PC-3 (cell line): ENCODE results near the gene PLPPR5. TPM values are rescaled to one million over a fixed set of nuclear protein-coding genes. Genes with fewer than 3 reads are reported as not detected.

Experiments
- ATAC-seq: fragments of 200-7000 bp; cut with Tn5 transposase; 2 replicates; pipeline ENCODE4 v1.9.1; 2020; ENCODE audit warnings: mild to moderate bottlenecking, moderate library complexity
- BruUV-seq: library from RNA; stranded (reverse); fragments of 400-500 nt; replicated peaks from 2 replicates; lab custom pipeline; 2021; lab: Mats Ljungman, UMichigan
- CTCF ChIA-PET: fragments of 300-600 bp; sonication (Branson Sonifier 250); formaldehyde crosslinking; loops from one replicate; lab custom pipeline; 2022; ENCODE audit warnings: antibody characterized with exemption; lab: Charles Lee
- POLR2A ChIA-PET: fragments of 300-600 bp; sonication (Branson Sonifier 250); formaldehyde crosslinking; loops from one replicate; lab custom pipeline; 2022; ENCODE audit warnings: antibody characterized with exemption; ENCODE audit not compliant: unreplicated experiment; lab: Charles Lee
- DNase-seq: peaks from one replicate; pipeline ENCODE4 v3.0.0-alpha.2; 2015
- H2AFZ ChIP-seq: fragments of 300-600 bp; sonication (generic); 2 replicates; pipeline ENCODE4 v1.6.0; 2016; ENCODE audit warnings: antibody characterized with exemption, low read length
- H3F3A ChIP-seq: fragments of 300-600 bp; sonication (generic); one replicate; pipeline ENCODE4 v1.6.0; 2017; ENCODE audit warnings: antibody characterized with exemption, low read length, control low read depth, mild to moderate bottlenecking; ENCODE audit not compliant: unreplicated experiment
- H3K27ac ChIP-seq: fragments of 300-600 bp; sonication (generic); 2 replicates; pipeline ENCODE4 v1.5.1; 2016; ENCODE audit warnings: mild to moderate bottlenecking, low read length
- H3K27me3 ChIP-seq: fragments of 300-600 bp; sonication (generic); 2 replicates; pipeline ENCODE4 v1.6.1; 2016; ENCODE audit warnings: low read length, mixed read lengths
- H3K36me3 ChIP-seq: fragments of 300-600 bp; sonication (generic); 2 replicates; pipeline ENCODE4 v1.6.1; 2016; ENCODE audit warnings: low read depth, mixed run types, low read length, mixed read lengths
- H3K4me1 ChIP-seq: fragments of 300-600 bp; sonication (generic); 2 replicates; pipeline ENCODE4 v1.5.1; 2016; ENCODE audit warnings: low read length; ENCODE audit not compliant: insufficient read depth
- H3K4me2 ChIP-seq: fragments of 300-600 bp; sonication (generic); 2 replicates; pipeline ENCODE4 v1.6.0; 2016; ENCODE audit warnings: low read length
- H3K4me3 ChIP-seq: fragments of 300-600 bp; sonication (generic); 2 replicates; pipeline ENCODE4 v1.5.1; 2016; ENCODE audit warnings: mild to moderate bottlenecking, low read length, mixed read lengths
- H3K79me2 ChIP-seq: fragments of 300-600 bp; sonication (generic); 2 replicates; pipeline ENCODE4 v1.6.1; 2017; ENCODE audit warnings: low read length, mixed read lengths
- H3K9ac ChIP-seq: fragments of 300-600 bp; sonication (generic); 2 replicates; pipeline ENCODE4 v1.6.0; 2016; ENCODE audit warnings: mild to moderate bottlenecking, low read length
- H3K9me2 ChIP-seq: fragments of 300-600 bp; sonication (generic); replicated peaks from 2 replicates; pipeline ENCODE4 v1.6.1; 2016; ENCODE audit warnings: mixed run types, low read length, mixed read lengths
- H3K9me3 ChIP-seq: fragments of 300-600 bp; sonication (generic); 2 replicates; pipeline ENCODE4 v1.6.1; 2016; ENCODE audit warnings: low read length, mixed read lengths
- H4K20me1 ChIP-seq: fragments of 300-600 bp; sonication (generic); 2 replicates; pipeline ENCODE4 v1.6.1; 2016; ENCODE audit warnings: low read length, mixed read lengths
- EZH2 ChIP-seq: fragments of 300-600 bp; sonication (generic); IDR thresholded peaks from one replicate; pipeline ENCODE4 v1.6.1; 2017; ENCODE audit warnings: antibody characterized with exemption, mild to moderate bottlenecking, low read length; ENCODE audit not compliant: unreplicated experiment
- EZH2phosphoT487 ChIP-seq: fragments of 300-600 bp; sonication (generic); IDR thresholded peaks from 2 replicates; pipeline ENCODE4 v1.6.1; 2018; ENCODE audit warnings: mild to moderate bottlenecking, antibody characterized with exemption, low read length, borderline replicate concordance
- intact Hi-C: fragments of 100-400 bp; cut with micrococcal nuclease; formaldehyde crosslinking; loops from 2 replicates; pipeline ENCODE4 v1.9.0; 2023
- total RNA-seq: library from RNA; depleted of rRNA; stranded (reverse); fragments of >200 nt; gene quantifications from 2 replicates; pipeline ENCODE4 v1.2.3, GENCODE V29; 2014
- TF ChIP-seq, protein P1 (sequence below): fragments of 300-600 bp; sonication (generic); conservative IDR thresholded peaks from 2 replicates; pipeline ENCODE4 v1.5.1; 2017; ENCODE audit warnings: antibody characterized with exemption, low read depth, mild to moderate bottlenecking, low read length

Gene PLPPR5
- total RNA-seq, 1 experiment from 2014 or later = 2.1 TPM

DNA sequence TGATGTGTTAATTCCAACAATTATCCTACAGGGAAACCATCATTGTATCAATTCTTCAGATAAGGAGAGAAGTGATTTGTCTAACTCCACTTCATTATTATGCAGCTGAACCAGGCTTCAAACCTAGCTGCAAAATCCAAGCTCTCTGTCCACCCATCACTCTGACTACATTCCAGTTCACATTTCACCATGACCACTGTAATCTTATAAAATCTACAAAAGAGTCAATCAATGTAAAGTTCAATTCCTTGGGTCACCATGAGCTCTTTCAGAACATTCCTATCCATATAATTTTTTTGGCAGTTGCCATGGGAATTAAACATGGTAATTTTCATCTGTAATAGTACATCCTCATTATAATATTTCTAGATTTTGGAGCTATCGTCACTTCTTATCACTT, 100.9 kb downstream of the PLPPR5 start:
- TF ChIP-seq, protein P1, sequence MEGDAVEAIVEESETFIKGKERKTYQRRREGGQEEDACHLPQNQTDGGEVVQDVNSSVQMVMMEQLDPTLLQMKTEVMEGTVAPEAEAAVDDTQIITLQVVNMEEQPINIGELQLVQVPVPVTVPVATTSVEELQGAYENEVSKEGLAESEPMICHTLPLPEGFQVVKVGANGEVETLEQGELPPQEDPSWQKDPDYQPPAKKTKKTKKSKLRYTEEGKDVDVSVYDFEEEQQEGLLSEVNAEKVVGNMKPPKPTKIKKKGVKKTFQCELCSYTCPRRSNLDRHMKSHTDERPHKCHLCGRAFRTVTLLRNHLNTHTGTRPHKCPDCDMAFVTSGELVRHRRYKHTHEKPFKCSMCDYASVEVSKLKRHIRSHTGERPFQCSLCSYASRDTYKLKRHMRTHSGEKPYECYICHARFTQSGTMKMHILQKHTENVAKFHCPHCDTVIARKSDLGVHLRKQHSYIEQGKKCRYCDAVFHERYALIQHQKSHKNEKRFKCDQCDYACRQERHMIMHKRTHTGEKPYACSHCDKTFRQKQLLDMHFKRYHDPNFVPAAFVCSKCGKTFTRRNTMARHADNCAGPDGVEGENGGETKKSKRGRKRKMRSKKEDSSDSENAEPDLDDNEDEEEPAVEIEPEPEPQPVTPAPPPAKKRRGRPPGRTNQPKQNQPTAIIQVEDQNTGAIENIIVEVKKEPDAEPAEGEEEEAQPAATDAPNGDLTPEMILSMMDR = no peak
- TF ChIP-seq EZH2 (no peak), EZH2phosphoT487 (no peak)
- ChIA-PET POLR2A (no interaction called here), CTCF (no interaction called here)
- DNase-seq (peak; percentile 45), ATAC-seq (no peak)
- Histone ChIP-seq H3K36me3 (no peaks in the 10 kb centered on the region), H3K27ac (peak overlapping the region; percentile 85), H3F3A (no peaks in the 10 kb centered on the region), H3K4me2 (peak overlapping the region; percentile 48), H3K4me1 (peaks cover 61% of the 10 kb centered on the region), H3K9me2 (no peaks in the 10 kb centered on the region), H3K9ac (peak overlapping the region; percentile 50), H4K20me1 (no peaks in the 10 kb centered on the region), H2AFZ (no peak overlapping the region), H3K79me2 (no peaks in the 10 kb centered on the region), H3K4me3 (0 out of 2 replicates have a peak overlapping the region, but pooled peaks have one; percentile 1), H3K27me3 (no peaks in the 10 kb centered on the region), H3K9me3 (no peaks in the 10 kb centered on the region)
- intact Hi-C loops = loop anchor here (1.0 to 5.0 kb wide), 2 partner anchors 16 to 79 kb away; no protein-coding TSS in a partner anchor
- BruUV-seq = no TSS peak

DNA sequence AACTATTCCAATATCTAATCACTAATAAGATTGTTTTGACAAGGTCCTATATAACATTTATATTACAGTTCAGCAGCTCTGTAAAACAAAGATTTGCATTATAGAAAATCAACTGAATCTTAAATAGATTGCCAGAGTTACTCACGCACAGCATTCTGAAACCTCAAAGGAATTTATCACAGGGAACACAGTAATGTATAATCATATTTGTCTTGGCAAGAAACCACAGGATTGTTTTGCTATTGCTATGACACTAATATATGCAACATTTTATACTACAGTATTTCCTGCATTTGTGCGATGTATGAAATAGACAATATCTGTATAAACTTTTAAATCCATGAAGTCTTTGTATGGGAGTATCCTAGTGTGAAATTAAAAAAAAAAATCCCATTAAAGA, 101.4 kb downstream of the PLPPR5 start:
- no TSS peak for BruUV-seq
- DNase-seq = peak; percentile 95
- Histone ChIP-seq H3K4me2 (peak overlapping the region; percentile 74), H3K4me3 (peak overlapping the region; percentile 41; the same call in 1 of the 2 replicates), H4K20me1 (no peaks in the 10 kb centered on the region), H3K27me3 (no peaks in the 10 kb centered on the region), H3K9me2 (no peaks in the 10 kb centered on the region), H3K36me3 (no peaks in the 10 kb centered on the region), H3K4me1 (peaks cover 57% of the 10 kb centered on the region), H3F3A (no peaks in the 10 kb centered on the region), H3K9ac (peak overlapping the region; percentile 71), H3K79me2 (no peaks in the 10 kb centered on the region), H2AFZ (no peak overlapping the region), H3K27ac (peak overlapping the region; percentile 85), H3K9me3 (no peaks in the 10 kb centered on the region)
- POLR2A ChIA-PET = no interaction called here
- CTCF ChIA-PET = no interaction called here
- TF ChIP-seq EZH2 (no peak), EZH2phosphoT487 (no peak)
- TF ChIP-seq, protein P1 = no peak
- ATAC-seq = peak; percentile 88
- intact Hi-C loops = loop anchor here (1.0 to 5.0 kb wide), 2 partner anchors 16 to 79 kb away; no protein-coding TSS in a partner anchor

GRCh38 chr1:98898940-98899339, 105.7 kb downstream of the PLPPR5 start:
- Histone ChIP-seq H3K9me2 (no peaks in the 10 kb centered on the region), H3K9me3 (no peaks in the 10 kb centered on the region), H3K4me2 (no peak overlapping the region), H3K79me2 (no peaks in the 10 kb centered on the region), H3K27me3 (no peaks in the 10 kb centered on the region), H3K9ac (no peak overlapping the region), H3K27ac (no peak overlapping the region), H3K36me3 (no peaks in the 10 kb centered on the region), H3K4me1 (peaks cover 20% of the 10 kb centered on the region), H4K20me1 (no peaks in the 10 kb centered on the region), H2AFZ (no peak overlapping the region), H3F3A (no peaks in the 10 kb centered on the region), H3K4me3 (no peak overlapping the region)
- POLR2A ChIA-PET = no interaction called here
- CTCF ChIA-PET = no interaction called here
- no TSS peak for BruUV-seq
- no peak for ATAC-seq
- TF ChIP-seq, protein P1 = no peak
- TF ChIP-seq EZH2phosphoT487 (no peak), EZH2 (no peak)
- no peak for DNase-seq
- intact Hi-C loops = no loop called here
